NK-92 (cell line): ENCODE results near the gene EPS8L1.

Source experiments
- DNase-seq: peaks from one replicate; lab custom pipeline; 2025; ENCODE audit not compliant: unreplicated experiment; lab: John Stamatoyannopoulos, UW

Gene EPS8L1

DNA sequence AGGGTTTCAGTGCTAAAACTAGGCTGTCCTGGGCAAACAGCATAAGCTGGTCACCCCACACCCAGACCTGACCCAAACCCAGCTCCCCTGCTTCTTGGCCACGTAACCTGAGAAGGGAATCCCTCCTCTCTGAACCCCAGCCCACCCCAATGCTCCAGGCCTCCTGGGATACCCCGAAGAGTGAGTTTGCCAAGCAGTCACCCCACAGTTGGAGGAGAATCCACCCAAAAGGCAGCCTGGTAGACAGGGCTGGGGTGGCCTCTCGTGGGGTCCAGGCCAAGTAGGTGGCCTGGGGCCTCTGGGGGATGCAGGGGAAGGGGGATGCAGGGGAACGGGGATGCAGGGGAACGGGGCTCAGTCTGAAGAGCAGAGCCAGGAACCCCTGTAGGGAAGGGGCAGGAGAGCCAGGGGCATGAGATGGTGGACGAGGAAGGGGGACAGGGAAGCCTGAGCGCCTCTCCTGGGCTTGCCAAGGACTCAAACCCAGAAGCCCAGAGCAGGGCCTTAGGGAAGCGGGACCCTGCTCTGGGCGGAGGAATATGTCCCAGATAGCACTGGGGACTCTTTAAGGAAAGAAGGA, 39.0 kb downstream of the EPS8L1 start:
- no peak for DNase-seq

DNA sequence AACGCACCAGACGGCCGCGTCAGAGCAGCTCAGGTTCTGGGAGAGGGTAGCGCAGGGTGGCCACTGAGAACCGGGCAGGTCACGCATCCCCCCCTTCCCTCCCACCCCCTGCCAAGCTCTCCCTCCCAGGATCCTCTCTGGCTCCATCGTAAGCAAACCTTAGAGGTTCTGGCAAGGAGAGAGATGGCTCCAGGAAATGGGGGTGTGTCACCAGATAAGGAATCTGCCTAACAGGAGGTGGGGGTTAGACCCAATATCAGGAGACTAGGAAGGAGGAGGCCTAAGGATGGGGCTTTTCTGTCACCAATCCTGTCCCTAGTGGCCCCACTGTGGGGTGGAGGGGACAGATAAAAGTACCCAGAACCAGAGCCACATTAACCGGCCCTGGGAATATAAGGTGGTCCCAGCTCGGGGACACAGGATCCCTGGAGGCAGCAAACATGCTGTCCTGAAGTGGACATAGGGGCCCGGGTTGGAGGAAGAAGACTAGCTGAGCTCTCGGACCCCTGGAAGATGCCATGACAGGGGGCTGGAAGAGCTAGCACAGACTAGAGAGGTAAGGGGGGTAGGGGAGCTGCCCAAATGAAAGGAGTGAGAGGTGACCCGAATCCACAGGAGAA, 39.9 kb downstream of the EPS8L1 start:
- DNase-seq: peak; percentile 100

DNA sequence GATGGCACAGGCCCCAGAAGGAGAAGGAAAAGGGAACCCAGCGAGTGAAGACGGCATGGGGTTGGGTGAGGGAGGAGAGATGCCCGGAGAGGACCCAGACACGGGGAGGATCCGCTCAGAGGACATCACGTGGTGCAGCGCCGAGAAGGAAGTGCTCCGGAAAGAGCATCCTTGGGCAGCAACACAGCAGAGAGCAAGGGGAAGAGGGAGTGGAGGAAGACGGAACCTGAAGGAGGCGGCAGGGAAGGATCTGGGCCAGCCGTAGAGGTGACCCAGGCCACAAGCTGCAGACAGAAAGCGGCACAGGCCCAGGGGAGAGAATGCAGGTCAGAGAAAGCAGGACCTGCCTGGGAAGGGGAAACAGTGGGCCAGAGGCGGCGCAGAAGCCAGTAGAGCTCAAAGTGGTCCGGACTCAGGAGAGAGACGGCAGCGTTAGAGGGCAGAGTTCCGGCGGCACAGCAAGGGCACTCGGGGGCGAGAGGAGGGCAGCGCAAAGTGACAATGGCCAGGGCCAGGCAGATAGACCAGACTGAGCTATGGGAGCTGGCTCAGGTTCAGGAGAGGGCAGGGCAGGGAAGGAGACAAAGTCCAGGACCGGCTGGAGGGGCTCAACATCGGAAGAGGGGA, 40.7 kb downstream of the EPS8L1 start:
- no peak for DNase-seq

DNA sequence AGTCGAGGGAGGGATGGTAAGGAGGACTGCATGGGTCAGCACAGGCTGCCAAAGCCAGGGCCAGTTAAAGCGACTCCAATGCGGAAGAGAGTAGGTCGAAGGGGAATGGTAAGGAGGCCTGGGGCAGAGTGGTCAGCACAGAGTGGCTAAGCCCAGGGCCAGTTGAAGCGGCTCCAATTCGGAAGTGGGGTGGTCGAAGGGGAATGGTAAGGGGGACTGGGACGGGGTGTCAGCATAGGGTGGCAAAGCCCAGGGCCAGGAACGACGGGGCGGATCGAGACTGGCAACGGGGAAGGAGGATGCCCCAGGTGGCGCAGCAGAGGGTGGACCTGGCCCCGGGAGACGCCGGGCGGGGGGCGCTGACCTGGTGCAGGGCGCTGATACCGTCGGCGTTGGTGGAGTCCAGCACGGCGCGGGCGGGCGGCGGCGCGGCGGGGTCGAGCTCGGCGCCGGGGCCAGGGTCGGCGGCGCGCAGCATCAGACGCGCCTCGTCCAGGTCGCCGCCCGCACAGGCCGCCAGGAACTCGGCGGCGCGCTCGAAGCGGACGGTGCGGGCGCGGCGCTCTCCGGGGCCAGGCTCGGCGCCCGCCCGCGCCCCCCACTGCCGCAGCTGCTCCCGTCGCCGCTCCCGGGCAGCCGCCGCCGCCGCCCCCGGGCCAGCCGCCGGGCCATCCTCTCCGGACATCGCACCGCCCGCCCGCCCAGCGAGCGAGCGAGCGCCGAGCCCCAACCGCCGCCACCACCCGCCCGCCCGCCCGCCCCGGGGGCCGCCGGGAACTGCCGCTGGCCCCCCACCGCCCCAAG, 41.4 kb downstream of the EPS8L1 start, which contains the start of gene PPP1R12C:
TSS of gene PPP1R12C (minus strand) at position 779 of the 804 bp plus-strand sequence. CDS start at position 685, 94 bp downstream.
- no peak for DNase-seq

DNA sequence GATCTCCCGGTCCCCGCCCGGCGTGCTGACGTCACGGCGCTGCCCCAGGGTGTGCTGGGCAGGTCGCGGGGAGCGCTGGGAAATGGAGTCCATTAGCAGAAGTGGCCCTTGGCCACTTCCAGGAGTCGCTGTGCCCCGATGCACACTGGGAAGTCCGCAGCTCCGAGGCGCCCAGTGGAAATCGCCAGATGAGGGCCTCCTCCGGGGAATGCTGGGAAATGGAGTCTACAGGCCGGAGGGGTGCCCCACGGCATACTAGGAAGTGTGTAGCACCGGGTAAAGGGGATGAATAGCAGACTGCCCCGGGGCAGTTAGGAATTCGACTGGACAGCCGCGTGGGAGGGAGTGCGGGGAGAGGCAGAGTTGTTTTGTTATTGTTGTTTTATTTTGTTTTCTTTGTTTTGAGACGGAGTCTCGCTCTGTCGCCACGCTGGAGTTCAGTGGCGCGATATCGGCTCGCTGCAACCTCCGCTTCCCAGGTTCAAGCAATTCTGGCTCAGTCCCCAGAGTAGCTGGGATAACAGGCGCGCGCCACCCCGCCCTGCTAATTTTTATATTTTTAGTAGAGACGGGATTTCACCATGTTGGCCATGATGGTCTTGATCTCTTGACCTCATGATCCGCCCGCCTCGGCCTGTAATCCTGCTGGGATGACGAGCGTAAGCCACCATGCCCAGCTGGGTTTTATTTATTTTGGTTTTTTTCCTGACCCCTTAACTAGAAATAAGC, 42.2 kb downstream of the EPS8L1 start:
- peak; percentile 66 for DNase-seq

DNA sequence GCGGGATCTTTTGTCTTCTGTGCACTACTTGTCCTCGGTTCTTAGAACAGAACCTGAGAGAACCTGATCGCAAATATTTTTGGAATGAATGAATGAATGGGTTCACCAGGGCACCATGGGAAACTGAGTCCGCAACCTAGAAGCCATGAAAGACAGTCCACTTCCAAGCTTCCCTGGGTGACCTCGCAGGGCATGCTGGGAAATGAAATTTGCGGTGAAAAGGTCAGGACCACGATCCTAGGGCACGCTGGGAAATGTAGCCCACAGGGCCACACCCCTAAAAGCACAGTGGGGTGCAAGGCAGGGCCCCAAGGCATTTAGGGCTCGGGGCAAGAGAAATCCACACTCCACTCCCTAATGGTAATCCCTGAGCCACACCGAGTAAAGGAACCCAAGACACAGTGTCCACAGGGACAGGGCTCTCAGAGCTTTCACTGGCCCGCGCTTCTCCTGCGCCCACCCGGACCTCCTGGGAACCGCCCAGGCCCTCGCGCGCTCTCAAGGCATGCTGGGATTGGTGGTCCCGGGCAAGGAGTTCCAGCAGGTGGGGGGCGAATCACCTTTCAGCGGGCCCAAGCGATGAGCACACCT, 42.8 kb downstream of the EPS8L1 start:
- DNase-seq: no peak

DNA sequence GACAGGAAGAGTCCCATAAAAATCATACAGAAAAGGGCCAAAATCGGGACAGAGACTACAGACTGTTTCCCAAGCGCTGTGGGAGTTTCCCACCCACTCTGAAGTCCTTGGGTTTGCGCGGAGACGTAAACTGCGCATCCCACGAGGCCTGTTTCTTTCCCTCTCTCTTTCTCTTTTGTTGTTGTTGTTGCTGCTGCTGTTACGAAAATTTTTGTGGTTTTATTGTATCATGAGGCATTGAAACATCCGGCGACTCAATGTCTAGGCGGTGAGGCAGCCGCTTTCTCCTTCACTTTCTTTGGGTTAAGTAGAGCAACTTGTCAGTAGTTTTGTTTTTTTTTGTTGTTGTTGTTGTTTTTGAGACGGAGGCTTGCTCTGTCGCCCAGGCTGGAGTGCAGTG, 43.4 kb downstream of the EPS8L1 start:
- no peak for DNase-seq

DNA sequence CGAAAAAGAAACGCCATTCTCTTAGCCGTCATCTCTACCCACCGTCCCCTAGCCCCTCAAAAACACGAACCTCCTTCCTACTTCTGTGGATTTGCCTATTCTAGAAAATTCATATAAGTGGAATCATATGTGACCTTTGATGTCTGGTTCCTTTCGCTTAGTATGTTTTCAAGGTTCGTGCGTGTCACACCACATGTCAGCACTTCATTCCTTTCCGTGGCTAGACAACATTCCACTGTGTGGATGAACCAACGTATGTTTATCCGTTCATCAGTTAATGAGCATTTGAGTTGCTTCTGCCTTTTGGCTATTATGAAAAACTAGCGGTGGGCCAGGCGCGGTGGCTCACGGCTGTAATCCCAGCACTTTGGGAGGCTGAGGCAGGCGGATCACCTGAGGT, 55.8 kb downstream of the EPS8L1 start:
- DNase-seq: no peak

DNA sequence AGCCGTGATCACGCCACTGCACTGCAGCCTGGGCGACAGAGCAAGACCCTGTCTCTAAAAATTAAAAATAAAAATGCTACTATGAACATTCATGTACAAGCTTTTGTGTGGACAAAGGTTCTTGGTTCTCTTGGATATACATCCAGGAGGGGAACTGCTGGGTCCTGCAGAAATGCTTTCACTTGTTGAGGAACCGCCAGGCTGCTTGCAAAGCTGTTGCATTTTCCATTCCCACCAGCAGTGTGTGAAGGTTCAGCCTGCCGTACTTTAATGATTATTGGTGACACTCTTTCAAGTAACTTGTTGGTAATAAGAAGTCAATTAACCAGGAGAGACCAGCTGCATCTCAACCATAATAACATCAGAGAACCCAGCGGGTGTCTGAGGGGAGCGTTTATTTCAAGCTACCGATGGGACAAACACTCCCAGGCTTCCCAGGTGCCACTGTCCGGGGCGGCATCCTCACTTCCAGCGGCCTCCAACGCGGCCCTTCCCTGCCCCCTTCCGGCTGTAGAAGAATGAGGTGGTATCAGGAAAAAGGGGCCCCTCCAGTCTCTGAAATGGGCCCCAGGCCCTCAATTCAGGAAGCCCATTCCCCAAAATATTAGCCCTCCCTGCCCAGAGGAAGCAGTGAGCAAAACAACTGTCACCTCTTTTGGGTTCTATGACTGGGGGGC, 56.9 kb downstream of the EPS8L1 start:
- DNase-seq: no peak

DNA sequence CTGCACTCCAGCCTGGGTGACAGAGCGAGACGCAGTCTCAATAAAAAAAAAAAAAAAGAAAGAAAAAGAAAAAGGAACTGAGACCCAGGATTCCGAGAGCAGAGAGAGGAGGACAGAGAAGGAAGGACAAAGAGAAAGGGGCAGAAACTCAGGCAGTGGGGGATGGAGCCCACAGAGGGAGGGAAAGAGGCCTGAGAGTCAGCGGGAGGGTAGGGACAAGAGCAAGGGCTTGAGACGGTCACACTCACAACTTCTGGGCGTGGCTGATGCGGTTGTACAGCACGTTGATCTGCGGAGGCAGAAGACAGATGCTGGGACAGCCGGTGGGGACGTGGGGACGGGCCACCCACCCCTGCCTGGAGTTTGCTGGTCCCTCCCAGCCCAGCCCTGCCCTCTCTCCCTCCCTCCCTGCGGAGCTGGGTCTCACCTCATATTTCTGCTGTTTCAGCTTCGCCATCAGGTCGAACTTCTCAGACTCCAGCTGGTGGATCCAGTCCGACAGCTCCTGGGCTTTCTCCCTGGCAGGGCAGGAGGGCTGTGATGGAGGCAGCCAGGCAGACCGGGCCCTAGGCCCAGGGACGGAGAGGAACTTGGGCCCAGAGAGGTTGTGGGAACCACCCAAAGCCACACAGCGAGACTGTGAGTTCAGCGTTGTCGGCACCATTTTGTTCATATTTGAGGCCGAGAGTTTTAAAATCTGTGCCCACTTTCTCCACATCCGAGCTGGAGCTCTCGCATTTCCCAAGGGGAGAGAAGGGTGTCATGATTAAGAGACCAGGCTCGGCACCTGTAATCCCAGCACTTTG, 58.2 kb downstream of the EPS8L1 start:
- DNase-seq: no peak

DNA sequence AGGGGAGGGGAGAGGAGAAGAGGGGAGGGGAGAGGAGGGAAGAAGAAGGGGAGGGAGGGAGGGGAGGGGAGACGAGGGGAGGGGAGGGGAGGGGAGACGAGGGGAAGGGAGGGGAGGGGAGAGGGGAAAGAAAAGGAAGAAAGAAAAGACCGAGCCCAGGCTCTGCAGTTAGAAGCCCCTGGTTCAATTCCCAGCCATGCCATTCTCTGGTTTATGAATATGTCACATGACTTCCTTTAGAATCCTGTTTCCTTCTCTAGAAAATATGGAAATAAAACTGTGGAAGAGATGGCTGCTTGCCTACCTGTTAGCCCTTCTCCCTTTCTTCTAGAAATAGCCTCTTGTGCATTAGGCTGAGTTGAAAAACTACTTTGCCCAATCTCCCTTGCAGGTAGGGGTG, 59.1 kb downstream of the EPS8L1 start:
- DNase-seq: no peak

DNA sequence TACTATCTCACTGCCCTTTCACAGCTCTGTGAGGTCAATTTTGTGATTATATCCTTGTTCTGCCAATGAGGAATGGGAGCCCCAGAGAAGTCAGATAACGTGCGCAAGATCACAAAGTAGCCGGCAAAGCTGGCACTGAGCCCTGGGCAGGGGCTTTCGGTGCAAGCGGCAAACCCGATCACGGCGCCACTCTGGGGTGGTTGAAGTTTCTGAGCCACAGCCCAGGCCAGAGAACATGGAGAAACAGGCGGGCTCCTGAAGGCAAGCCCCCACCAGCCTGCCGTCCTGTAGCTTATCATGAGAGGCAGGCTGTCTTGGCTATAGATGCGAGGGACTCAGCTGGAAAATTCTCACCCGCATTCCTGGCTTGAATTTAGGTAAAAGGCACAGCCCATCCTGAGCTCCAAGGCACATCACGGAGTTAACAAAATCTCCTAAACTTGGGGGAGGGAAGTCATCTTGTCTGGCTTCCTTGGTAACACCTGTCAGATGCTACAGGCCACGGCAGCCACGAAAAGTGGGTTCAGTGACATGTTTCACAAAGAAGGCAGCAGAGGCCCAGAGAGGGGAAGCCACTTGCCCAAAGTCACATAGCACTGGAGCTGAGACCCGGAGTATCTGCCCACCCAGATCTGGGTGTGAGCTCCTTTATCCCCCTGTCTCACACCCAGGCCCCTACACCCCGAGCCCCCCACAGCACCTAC, 60.9 kb downstream of the EPS8L1 start:
- DNase-seq: no peak
